ENCODE data around the gene KIF19.

DNA sequence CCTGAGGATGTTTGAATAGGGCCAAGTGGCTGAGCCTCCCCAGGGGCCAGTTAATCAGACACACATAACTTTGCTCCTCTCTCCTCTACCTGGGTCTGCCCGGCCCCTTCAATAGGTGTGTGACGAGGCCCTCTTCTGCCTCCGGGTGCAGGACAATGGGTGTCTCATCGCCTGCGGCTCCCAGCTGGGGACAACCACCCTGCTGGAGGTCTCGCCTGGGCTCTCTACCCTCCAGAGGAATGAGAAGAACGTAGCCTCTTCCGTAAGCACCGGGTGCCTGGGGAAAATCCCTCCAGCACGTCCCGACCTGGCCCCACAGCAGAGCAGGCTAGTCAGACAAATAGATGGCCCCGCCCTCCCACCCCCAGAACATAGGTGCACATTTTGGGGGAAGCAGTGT is 16.1 kb upstream of the KIF19 start:
- TF ChIP-seq RAD21 (IDR thresholded peaks at IDR 0.05; ENCODE audit: low read length) (no peak), POLR2A (IDR thresholded peaks at IDR 0.05; ENCODE audit: low read depth, low read length) (no peak), RFX5 (IDR thresholded peaks at IDR 0.05; ENCODE audit: low read depth, low read length) (no peak), CHD1 (IDR thresholded peaks at IDR 0.05; ENCODE audit: low read depth, low read length) (no peak), RCOR1 (IDR thresholded peaks at IDR 0.05; ENCODE audit: insufficient replicate concordance, low read length) (no peak), FOS (IDR thresholded peaks at IDR 0.05; ENCODE audit: low read depth, low read length) (no peak), BHLHE40 (IDR thresholded peaks at IDR 0.05; ENCODE audit: low read depth, low read length) (no peak), MAZ (IDR thresholded peaks at IDR 0.05; ENCODE audit: borderline replicate concordance, low read depth, low read length) (no peak), SMC3 (IDR thresholded peaks at IDR 0.05; ENCODE audit: low read depth, low read length) (no peak), MXI1 (IDR thresholded peaks at IDR 0.05; ENCODE audit: borderline replicate concordance, low read depth, low read length) (no peak), CEBPB (IDR thresholded peaks at IDR 0.05; ENCODE audit: low read depth, low read length) (no peak), NFE2L2 (IDR thresholded peaks at IDR 0.05; ENCODE audit: low read depth, low read length) (no peak)
- TF ChIP-seq, protein P1, sequence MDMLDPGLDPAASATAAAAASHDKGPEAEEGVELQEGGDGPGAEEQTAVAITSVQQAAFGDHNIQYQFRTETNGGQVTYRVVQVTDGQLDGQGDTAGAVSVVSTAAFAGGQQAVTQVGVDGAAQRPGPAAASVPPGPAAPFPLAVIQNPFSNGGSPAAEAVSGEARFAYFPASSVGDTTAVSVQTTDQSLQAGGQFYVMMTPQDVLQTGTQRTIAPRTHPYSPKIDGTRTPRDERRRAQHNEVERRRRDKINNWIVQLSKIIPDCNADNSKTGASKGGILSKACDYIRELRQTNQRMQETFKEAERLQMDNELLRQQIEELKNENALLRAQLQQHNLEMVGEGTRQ (IDR thresholded peaks at IDR 0.05; ENCODE audit: low read depth, low read length) = no peak
- TF ChIP-seq, protein P2, sequence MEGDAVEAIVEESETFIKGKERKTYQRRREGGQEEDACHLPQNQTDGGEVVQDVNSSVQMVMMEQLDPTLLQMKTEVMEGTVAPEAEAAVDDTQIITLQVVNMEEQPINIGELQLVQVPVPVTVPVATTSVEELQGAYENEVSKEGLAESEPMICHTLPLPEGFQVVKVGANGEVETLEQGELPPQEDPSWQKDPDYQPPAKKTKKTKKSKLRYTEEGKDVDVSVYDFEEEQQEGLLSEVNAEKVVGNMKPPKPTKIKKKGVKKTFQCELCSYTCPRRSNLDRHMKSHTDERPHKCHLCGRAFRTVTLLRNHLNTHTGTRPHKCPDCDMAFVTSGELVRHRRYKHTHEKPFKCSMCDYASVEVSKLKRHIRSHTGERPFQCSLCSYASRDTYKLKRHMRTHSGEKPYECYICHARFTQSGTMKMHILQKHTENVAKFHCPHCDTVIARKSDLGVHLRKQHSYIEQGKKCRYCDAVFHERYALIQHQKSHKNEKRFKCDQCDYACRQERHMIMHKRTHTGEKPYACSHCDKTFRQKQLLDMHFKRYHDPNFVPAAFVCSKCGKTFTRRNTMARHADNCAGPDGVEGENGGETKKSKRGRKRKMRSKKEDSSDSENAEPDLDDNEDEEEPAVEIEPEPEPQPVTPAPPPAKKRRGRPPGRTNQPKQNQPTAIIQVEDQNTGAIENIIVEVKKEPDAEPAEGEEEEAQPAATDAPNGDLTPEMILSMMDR (conservative IDR thresholded peaks at IDR 0.05; ENCODE audit: low read depth, low read length) = no peak
